Measurements from ENCODE around the gene CASZ1. TPM values are rescaled to one million over a fixed set of nuclear protein-coding genes. Genes with fewer than 3 reads are reported as not detected.

Gene CASZ1
- total RNA-seq, 1 donor from 2014 or later, result 4.0 TPM

DNA sequence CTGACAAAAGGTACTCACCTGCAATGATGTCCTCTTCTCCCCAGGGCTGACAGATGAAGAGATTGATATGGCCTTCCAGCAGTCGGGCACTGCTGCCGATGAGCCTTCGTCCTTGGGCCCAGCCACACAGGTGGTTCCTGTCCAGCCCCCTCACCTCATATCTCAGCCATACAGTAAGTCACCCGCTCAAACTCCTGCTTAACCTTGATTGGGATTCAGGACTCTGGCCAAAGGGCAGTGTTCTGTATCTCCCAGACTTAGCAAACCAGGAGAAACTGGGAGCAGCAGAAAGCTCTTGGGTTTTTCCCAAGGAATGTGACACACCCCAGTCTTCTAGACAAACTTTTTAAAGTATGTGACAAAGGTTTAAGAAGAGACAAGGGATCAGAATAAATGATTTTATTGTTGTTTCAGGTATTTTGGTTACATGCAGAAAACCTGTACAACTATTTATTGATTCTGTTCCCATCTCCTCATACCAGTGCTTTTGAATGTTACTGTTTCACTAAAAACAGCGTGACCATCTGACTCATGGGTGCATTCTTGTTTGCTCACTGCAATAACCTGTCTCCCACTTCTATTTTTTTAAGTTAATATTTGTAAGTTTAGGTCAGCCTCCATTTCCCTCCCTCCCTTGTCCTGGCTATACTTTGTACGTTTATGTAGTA lies 197.1 kb downstream of the CASZ1 start:
- H3K9ac ChIP-seq (ENCODE audit: low read length), result peak overlapping the region; percentile 57

DNA sequence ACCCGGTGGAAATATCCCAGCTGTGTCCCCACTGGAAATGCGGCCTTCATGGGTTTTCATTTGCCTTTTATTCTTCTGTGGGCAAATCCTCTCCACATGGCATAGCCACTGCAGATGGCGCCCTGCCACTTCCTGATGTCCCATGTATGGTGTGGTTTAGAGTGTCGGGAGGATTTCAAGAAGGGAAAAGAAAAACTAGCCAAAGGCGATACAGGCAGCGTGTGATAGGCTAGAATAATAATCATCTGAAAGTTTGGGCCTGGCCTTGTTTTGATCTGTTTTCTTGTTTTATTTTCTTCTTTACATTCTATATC lies 198.1 kb downstream of the CASZ1 start:
- TF ChIP-seq EZH2 (IDR thresholded peaks at IDR 0.05; ENCODE audit: insufficient read depth, low read length), result no peak
- TF ChIP-seq, protein P1, sequence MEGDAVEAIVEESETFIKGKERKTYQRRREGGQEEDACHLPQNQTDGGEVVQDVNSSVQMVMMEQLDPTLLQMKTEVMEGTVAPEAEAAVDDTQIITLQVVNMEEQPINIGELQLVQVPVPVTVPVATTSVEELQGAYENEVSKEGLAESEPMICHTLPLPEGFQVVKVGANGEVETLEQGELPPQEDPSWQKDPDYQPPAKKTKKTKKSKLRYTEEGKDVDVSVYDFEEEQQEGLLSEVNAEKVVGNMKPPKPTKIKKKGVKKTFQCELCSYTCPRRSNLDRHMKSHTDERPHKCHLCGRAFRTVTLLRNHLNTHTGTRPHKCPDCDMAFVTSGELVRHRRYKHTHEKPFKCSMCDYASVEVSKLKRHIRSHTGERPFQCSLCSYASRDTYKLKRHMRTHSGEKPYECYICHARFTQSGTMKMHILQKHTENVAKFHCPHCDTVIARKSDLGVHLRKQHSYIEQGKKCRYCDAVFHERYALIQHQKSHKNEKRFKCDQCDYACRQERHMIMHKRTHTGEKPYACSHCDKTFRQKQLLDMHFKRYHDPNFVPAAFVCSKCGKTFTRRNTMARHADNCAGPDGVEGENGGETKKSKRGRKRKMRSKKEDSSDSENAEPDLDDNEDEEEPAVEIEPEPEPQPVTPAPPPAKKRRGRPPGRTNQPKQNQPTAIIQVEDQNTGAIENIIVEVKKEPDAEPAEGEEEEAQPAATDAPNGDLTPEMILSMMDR (IDR thresholded peaks at IDR 0.05; ENCODE audit: insufficient read depth, low read depth, low read length), result no peak
- Histone ChIP-seq H3K27ac (ENCODE audit: low read depth, low read length) (no peak overlapping the region), H3K4me3 (ENCODE audit: insufficient read depth, low read depth, low read length) (no peak overlapping the region), H3K4me1 (ENCODE audit: insufficient read depth, low read length) (peaks cover 14% of the 10 kb centered on the region), H3K27me3 (ENCODE audit: insufficient read depth, low read length) (no peaks in the 10 kb centered on the region), H3K79me2 (ENCODE audit: insufficient read depth, low read length) (no peaks in the 10 kb centered on the region), H3K4me2 (ENCODE audit: low read length) (no peak overlapping the region), H3K36me3 (ENCODE audit: insufficient read depth, low read length) (no peaks in the 10 kb centered on the region), H3K9me3 (ENCODE audit: insufficient read depth, low read depth, low read length) (no peaks in the 10 kb centered on the region), H3K9ac (ENCODE audit: low read length) (no peak overlapping the region), H2AFZ (ENCODE audit: low read depth, low read length) (no peak overlapping the region), H4K20me1 (ENCODE audit: insufficient read depth, low read length) (peaks cover 7% of the 10 kb centered on the region)
- no peaks in the 10 kb centered on the region for H3K27me3 Mint-ChIP-seq (ENCODE audit: low read depth, unreplicated experiment)
- H3K27ac Mint-ChIP-seq (ENCODE audit: unreplicated experiment), result no peak overlapping the region
- no peaks in the 10 kb centered on the region for H3K9me3 Mint-ChIP-seq (ENCODE audit: unreplicated experiment)
- H3K4me3 Mint-ChIP-seq (ENCODE audit: unreplicated experiment), result no peak overlapping the region
- peaks cover 6% of the 10 kb centered on the region for H3K36me3 Mint-ChIP-seq (ENCODE audit: low read depth, unreplicated experiment)
- H3K4me1 Mint-ChIP-seq (ENCODE audit: low read depth, unreplicated experiment), result peaks cover 20% of the 10 kb centered on the region
- DNase-seq (ENCODE audit: low read depth) (no peak), FAIRE-seq (no peak)

More for the DNA sequence above, 197.1 kb downstream of the CASZ1 start:
- H3K9me3 ChIP-seq (ENCODE audit: insufficient read depth, low read depth, low read length), result no peaks in the 10 kb centered on the region
- no peak overlapping the region for H3K4me3 Mint-ChIP-seq (ENCODE audit: unreplicated experiment)
- H3K36me3 Mint-ChIP-seq (ENCODE audit: low read depth, unreplicated experiment), result peaks cover 6% of the 10 kb centered on the region
- H3K27ac Mint-ChIP-seq (ENCODE audit: unreplicated experiment), result peak overlapping the region; percentile 76
- H3K4me1 Mint-ChIP-seq (ENCODE audit: low read depth, unreplicated experiment), result peaks cover 20% of the 10 kb centered on the region
- H3K79me2 ChIP-seq (ENCODE audit: insufficient read depth, low read length), result no peaks in the 10 kb centered on the region
- peak overlapping the region; percentile 79 for H3K27ac ChIP-seq (ENCODE audit: low read depth, low read length)
- H2AFZ ChIP-seq (ENCODE audit: low read depth, low read length), result no peak overlapping the region
- H3K4me1 ChIP-seq (ENCODE audit: insufficient read depth, low read length), result peaks cover 14% of the 10 kb centered on the region
- TF ChIP-seq EZH2 (IDR thresholded peaks at IDR 0.05; ENCODE audit: insufficient read depth, low read length), result no peak
- TF ChIP-seq, protein P1 (IDR thresholded peaks at IDR 0.05; ENCODE audit: insufficient read depth, low read depth, low read length), result no peak
- peaks cover 7% of the 10 kb centered on the region for H4K20me1 ChIP-seq (ENCODE audit: insufficient read depth, low read length)
- no peaks in the 10 kb centered on the region for H3K27me3 Mint-ChIP-seq (ENCODE audit: low read depth, unreplicated experiment)
- peak; percentile 91 for DNase-seq (ENCODE audit: low read depth)
- no peak for FAIRE-seq
- no peaks in the 10 kb centered on the region for H3K27me3 ChIP-seq (ENCODE audit: insufficient read depth, low read length)
- H3K36me3 ChIP-seq (ENCODE audit: insufficient read depth, low read length), result no peaks in the 10 kb centered on the region
- H3K9me3 Mint-ChIP-seq (ENCODE audit: unreplicated experiment), result peaks cover 3% of the 10 kb centered on the region
- H3K4me2 ChIP-seq (ENCODE audit: low read length), result peak overlapping the region; percentile 55
- H3K4me3 ChIP-seq (ENCODE audit: insufficient read depth, low read depth, low read length), result no peak overlapping the region
